HUES48 (cell line): ENCODE data around the gene MRPL38.

Source experiments
- H3K27ac ChIP-seq: one replicate; pipeline ENCODE4 v1.7.0; 2013; ENCODE audit warnings: low read depth, low read length, inconsistent platforms
- H3K27me3 ChIP-seq: 2 replicates; pipeline ENCODE4 v1.6.1; 2013; ENCODE audit warnings: mild to moderate bottlenecking, low read length; ENCODE audit not compliant: control insufficient read depth, insufficient read depth
- H3K36me3 ChIP-seq: 2 replicates; pipeline ENCODE4 v1.6.1; 2013; ENCODE audit warnings: low read length; ENCODE audit not compliant: control insufficient read depth, insufficient read depth
- H3K4me1 ChIP-seq: 2 replicates; pipeline ENCODE4 v1.6.1; 2013; ENCODE audit warnings: mild to moderate bottlenecking, low read length; ENCODE audit not compliant: control insufficient read depth, insufficient read depth
- H3K4me3 ChIP-seq: 2 replicates; pipeline ENCODE4 v1.5.1; 2013; ENCODE audit warnings: mild to moderate bottlenecking, low read depth, low read length
- H3K9ac ChIP-seq: 2 replicates; pipeline ENCODE4 v1.6.1; 2013; ENCODE audit warnings: mild to moderate bottlenecking, low read depth, low read length, moderate library complexity
- H3K9me3 ChIP-seq: 2 replicates; pipeline ENCODE4 v1.6.1; 2013; ENCODE audit warnings: low read length; ENCODE audit not compliant: control insufficient read depth, insufficient read depth

Gene MRPL38

DNA sequence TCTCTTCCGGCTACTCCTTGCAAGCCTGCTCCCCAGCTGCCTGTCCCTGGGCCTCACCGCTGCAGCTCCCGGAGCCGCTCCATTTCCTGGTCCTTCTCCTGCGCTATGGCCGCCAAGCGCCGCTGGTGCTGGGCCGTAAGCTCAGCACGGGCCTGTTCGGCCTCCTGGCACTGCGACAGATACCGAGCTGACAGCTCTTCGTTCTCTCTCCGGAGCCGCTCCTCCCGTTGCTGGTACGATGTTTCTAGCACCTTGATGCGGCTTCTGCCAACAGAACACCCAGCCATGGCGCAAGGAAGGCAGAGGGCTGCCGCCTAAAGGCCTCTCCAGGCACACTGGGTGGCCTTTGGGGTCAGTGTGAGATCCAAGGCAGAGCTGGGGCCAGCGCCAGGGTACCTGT, 14.9 kb upstream of the MRPL38 start:
- Histone ChIP-seq H3K9ac (no peak overlapping the region), H3K27ac (no peak overlapping the region), H3K4me1 (no peaks in the 10 kb centered on the region), H3K9me3 (no peaks in the 10 kb centered on the region), H3K4me3 (no peak overlapping the region), H3K27me3 (no peaks in the 10 kb centered on the region), H3K36me3 (peaks cover 33% of the 10 kb centered on the region)

GRCh38 chr17:75917917-75918445, 13.3 kb upstream of the MRPL38 start:
- Histone ChIP-seq H3K27ac (no peak overlapping the region), H3K36me3 (peaks cover 30% of the 10 kb centered on the region), H3K4me3 (no peak overlapping the region), H3K27me3 (no peaks in the 10 kb centered on the region), H3K9me3 (no peaks in the 10 kb centered on the region), H3K9ac (no peak overlapping the region), H3K4me1 (no peaks in the 10 kb centered on the region)

GRCh38 chr17:75917141-75917916, 12.6 kb upstream of the MRPL38 start:
- Histone ChIP-seq H3K4me3 (no peak overlapping the region), H3K9me3 (no peaks in the 10 kb centered on the region), H3K27ac (no peak overlapping the region), H3K4me1 (no peaks in the 10 kb centered on the region), H3K27me3 (no peaks in the 10 kb centered on the region), H3K9ac (no peak overlapping the region), H3K36me3 (peaks cover 26% of the 10 kb centered on the region)

DNA sequence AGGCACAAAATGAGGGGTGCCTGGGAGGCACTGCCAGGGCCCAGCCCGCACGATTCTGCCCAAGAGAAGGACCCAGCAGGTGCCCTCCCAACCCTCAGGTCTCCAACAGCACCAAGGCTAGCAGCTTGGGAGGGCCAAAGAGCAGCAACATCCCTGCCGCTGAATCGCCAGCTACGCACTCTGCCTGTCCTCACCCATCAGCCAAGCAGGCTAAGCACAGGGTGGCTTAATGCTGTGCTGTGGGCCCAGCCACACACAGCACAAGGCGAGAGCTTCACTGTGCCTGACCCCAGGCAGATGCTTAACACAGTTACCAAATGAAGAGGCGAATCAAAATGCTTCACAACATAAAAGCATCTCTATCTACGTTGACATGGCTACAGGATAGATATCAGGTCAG, 10.6 kb upstream of the MRPL38 start:
- peaks cover 24% of the 10 kb centered on the region for H3K36me3 ChIP-seq
- no peak overlapping the region for H3K4me3 ChIP-seq
- H3K4me1 ChIP-seq = no peaks in the 10 kb centered on the region
- no peak overlapping the region for H3K27ac ChIP-seq
- no peaks in the 10 kb centered on the region for H3K27me3 ChIP-seq
- no peaks in the 10 kb centered on the region for H3K9me3 ChIP-seq
- H3K9ac ChIP-seq = no peak overlapping the region

DNA sequence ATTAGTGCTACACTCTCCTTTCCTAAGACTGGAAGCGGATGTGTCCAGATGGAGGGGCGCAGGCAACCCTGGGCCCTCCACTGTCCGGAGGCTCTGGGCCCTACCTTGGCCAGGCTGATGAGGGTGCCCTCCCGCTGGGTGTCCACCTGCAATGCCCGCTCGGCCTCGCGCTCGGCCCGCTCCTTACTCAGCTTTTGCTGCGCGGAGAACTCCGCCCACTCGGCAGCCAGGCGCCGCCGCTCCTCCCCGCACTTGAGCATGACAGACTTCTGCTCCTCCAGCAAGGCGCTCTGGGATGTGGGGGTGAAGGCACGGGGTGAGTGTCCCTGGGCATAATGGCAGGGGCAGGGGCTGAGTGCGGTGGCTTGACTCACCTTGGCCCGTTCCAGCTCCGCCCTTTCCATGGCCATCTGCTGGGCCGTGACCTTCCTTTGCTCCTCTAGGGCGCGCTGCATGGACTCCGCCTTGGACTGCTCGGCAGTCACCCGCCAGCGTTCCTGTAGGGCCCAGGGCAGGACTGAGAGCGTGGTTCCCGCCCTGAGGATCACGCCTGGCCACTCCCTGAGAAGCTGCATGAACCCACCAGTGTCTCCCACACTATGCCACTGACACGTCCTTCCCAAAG, 10.1 kb upstream of the MRPL38 start:
- Histone ChIP-seq H3K36me3 (peaks cover 22% of the 10 kb centered on the region), H3K27ac (no peak overlapping the region), H3K9me3 (no peaks in the 10 kb centered on the region), H3K9ac (no peak overlapping the region), H3K4me1 (no peaks in the 10 kb centered on the region), H3K27me3 (no peaks in the 10 kb centered on the region), H3K4me3 (no peak overlapping the region)

DNA sequence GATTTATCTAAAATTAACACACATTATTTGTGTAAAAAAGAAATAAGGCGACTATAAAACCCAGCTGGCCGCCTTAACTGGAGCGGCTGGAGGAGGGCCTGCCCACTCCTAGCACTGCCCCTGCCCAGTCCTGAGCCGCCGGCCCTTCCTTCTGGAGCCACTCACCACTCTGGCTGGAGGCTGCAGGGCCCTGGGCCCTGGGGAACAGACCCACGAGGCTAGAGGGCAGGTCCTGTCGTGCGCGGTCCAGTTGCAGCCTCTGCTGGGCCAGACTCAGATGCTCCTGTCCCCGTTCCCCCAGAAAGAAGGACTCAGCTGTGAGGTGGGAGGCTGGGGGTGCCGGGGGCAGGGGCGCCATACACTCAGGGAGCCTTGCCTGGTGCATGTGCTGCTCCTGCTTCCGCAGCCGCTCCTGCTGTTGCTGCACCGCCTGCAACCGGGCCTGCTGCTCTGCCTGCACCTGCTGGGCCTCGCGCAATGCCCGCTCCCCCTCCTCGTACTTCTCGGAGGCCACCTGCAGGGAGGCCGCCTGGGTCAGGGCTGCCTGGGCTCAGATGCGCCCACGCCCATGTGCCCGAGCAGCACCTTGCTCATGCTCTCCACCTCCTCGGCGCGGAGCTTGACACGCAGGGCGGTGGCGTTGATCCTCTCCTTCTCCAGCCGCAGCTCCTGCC, 9.0 kb upstream of the MRPL38 start:
- H3K4me3 ChIP-seq = no peak overlapping the region
- no peaks in the 10 kb centered on the region for H3K9me3 ChIP-seq
- no peak overlapping the region for H3K27ac ChIP-seq
- H3K27me3 ChIP-seq = no peaks in the 10 kb centered on the region
- H3K4me1 ChIP-seq = no peaks in the 10 kb centered on the region
- peaks cover 16% of the 10 kb centered on the region; the same call in 1 of the 2 replicates for H3K36me3 ChIP-seq
- no peak overlapping the region for H3K9ac ChIP-seq

DNA sequence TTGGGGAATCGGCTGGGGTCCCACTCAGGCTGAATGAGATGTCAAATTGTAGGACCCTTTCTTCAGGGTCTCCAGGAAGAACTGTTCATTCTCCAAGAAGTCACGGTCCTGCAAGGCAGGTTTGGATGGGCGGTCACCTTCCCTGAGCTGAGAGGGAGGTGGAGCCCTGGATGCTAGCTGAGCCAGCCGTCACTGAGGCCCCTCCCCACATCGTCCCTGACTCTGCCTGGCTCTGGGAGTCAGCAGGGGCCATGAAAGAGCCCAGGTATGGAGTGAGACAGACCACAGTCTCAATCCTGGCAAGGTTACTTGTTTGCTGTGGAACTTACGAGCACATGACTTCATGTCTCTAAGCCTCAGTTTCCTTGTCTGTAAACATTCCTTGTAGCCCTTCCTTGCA, 6.0 kb upstream of the MRPL38 start:
- Histone ChIP-seq H3K4me1 (no peaks in the 10 kb centered on the region), H3K27ac (peak overlapping the region; percentile 51), H3K36me3 (peaks cover 10% of the 10 kb centered on the region; the same call in 1 of the 2 replicates), H3K9ac (no peak overlapping the region), H3K4me3 (no peak overlapping the region), H3K27me3 (no peaks in the 10 kb centered on the region), H3K9me3 (no peaks in the 10 kb centered on the region)

DNA sequence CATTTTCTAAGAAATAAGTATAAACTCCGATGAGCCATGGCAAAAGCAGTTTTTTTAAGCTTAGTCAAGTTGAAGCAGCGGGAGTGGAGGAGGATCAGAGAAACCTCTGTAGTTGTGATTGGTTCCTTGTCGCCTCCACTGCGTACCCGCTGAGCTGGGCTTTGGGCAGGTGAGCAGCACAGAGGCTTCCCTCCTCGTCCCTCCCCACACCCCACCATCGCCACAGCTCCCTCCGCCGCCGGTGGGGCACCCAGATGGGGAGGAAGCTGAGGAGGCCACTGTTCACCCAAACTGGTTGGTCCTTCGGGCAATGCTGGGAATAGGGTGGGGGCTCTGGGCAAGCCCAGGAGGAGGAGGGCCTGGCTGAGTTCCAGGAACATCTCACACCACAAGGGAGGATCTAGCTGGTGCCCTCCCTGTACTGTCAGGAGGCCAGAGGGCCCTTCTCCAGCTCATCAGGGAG, 5.2 kb upstream of the MRPL38 start:
- Histone ChIP-seq H3K4me1 (no peaks in the 10 kb centered on the region), H3K4me3 (no peak overlapping the region), H3K9me3 (no peaks in the 10 kb centered on the region), H3K27ac (no peak overlapping the region), H3K36me3 (peaks cover 10% of the 10 kb centered on the region; the same call in 1 of the 2 replicates), H3K9ac (no peak overlapping the region), H3K27me3 (no peaks in the 10 kb centered on the region)

GRCh38 chr17:75909051-75909811, 4.5 kb upstream of the MRPL38 start:
- Histone ChIP-seq H3K36me3 (peaks cover 7% of the 10 kb centered on the region; the same call in 1 of the 2 replicates), H3K9ac (no peak overlapping the region), H3K27me3 (no peaks in the 10 kb centered on the region), H3K4me3 (no peak overlapping the region), H3K27ac (no peak overlapping the region), H3K4me1 (no peaks in the 10 kb centered on the region), H3K9me3 (no peaks in the 10 kb centered on the region)

DNA sequence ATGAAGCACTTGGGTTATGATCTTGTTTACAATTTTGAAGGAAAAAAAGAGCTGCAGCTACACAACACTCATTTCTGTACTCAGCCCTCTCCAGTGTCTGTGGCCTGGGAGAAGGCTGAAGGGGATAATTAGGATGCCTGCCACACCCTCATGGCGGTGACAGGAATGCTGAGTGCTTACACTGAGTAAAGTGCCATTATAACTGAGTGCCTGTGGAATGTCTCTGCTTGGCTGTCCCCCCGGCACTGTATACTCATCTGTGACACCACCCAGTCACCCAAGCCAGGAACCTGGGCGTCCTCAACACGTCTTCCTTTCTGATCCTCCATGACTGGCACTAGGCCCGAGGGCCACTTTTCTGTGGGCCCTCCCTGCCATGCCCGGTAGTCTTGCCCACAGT, 3.5 kb upstream of the MRPL38 start:
- Histone ChIP-seq H3K36me3 (peaks cover 7% of the 10 kb centered on the region; the same call in 1 of the 2 replicates), H3K4me3 (no peak overlapping the region), H3K4me1 (no peaks in the 10 kb centered on the region), H3K27me3 (no peaks in the 10 kb centered on the region), H3K9ac (no peak overlapping the region), H3K9me3 (no peaks in the 10 kb centered on the region), H3K27ac (no peak overlapping the region)
